H9 (cell line): ENCODE measurements around the gene UQCR10. TPM values are rescaled to one million over a fixed set of nuclear protein-coding genes. Genes with fewer than 3 reads are reported as not detected.

Source experiments
- DNase-seq: peaks from one replicate; pipeline ENCODE4 v3.0.0-alpha.2; 2017
- H2AFZ ChIP-seq: one replicate; pipeline ENCODE4 v1.6.1; 2013; ENCODE audit warnings: mild to moderate bottlenecking, low read length, control low read depth, moderate library complexity
- H2AK5ac ChIP-seq: 2 replicates; pipeline ENCODE4 v1.6.1; 2013; ENCODE audit warnings: low read length, control low read depth, mixed read lengths; ENCODE audit not compliant: insufficient read length
- H2BK120ac ChIP-seq: one replicate; pipeline ENCODE4 v1.6.1; 2013; ENCODE audit warnings: low read depth, mild to moderate bottlenecking, low read length, control low read depth, inconsistent platforms; ENCODE audit not compliant: poor library complexity, severe bottlenecking
- H2BK12ac ChIP-seq: 2 replicates; pipeline ENCODE4 v1.6.1; 2013; ENCODE audit warnings: low read length, control low read depth, mixed read lengths, low read depth; ENCODE audit not compliant: insufficient read length
- H2BK15ac ChIP-seq: 2 replicates; pipeline ENCODE4 v1.6.1; 2013; ENCODE audit warnings: low read depth, low read length, control low read depth
- H2BK20ac ChIP-seq: one replicate; pipeline ENCODE4 v1.6.1; 2013; ENCODE audit warnings: low read depth, mild to moderate bottlenecking, low read length, control low read depth, inconsistent platforms; ENCODE audit not compliant: poor library complexity, severe bottlenecking
- H2BK5ac ChIP-seq: 2 replicates; pipeline ENCODE4 v1.6.1; 2013; ENCODE audit warnings: low read length, control low read depth, mixed read lengths; ENCODE audit not compliant: insufficient read length
- H3K14ac ChIP-seq: 2 replicates; pipeline ENCODE4 v1.6.1; 2013; ENCODE audit warnings: low read length, control low read depth; ENCODE audit not compliant: insufficient read depth
- H3K18ac ChIP-seq: 2 replicates; pipeline ENCODE4 v1.6.1; 2013; ENCODE audit warnings: low read depth, mild to moderate bottlenecking, mixed read lengths, low read length, control low read depth; ENCODE audit not compliant: insufficient read length
- H3K23ac ChIP-seq: 2 replicates; pipeline ENCODE4 v1.6.1; 2013; ENCODE audit warnings: low read length, control low read depth, mixed read lengths, low read depth; ENCODE audit not compliant: insufficient read length
- H3K23me2 ChIP-seq: 2 replicates; pipeline ENCODE4 v1.6.1; 2013; ENCODE audit warnings: low read depth, mild to moderate bottlenecking, mixed read lengths, low read length, control low read depth; ENCODE audit not compliant: insufficient read length, poor library complexity, severe bottlenecking
- H3K27ac ChIP-seq: 2 replicates; pipeline ENCODE4 v1.5.1; 2013; ENCODE audit warnings: low read length, control low read depth, mixed read lengths, low read depth; ENCODE audit not compliant: insufficient read length
- H3K27me3 ChIP-seq: 2 replicates; pipeline ENCODE4 v1.6.1; 2013; ENCODE audit warnings: low read length, control low read depth, inconsistent platforms; ENCODE audit not compliant: insufficient read depth
- H3K4ac ChIP-seq: 2 replicates; pipeline ENCODE4 v1.6.1; 2013; ENCODE audit warnings: low read depth, mild to moderate bottlenecking, control low read depth, inconsistent platforms, low read length, moderate library complexity
- H3K4me1 ChIP-seq: 2 replicates; pipeline ENCODE4 v1.6.1; 2013; ENCODE audit warnings: low read length, control low read depth, inconsistent platforms; ENCODE audit not compliant: insufficient read depth
- H3K4me2 ChIP-seq: 2 replicates; pipeline ENCODE4 v1.6.1; 2013; ENCODE audit warnings: low read length, control low read depth, mixed read lengths; ENCODE audit not compliant: insufficient read length, insufficient read depth
- H3K56ac ChIP-seq: 2 replicates; pipeline ENCODE4 v1.6.1; 2013; ENCODE audit warnings: low read depth, mild to moderate bottlenecking, mixed read lengths, low read length, control low read depth; ENCODE audit not compliant: insufficient read length
- H3K79me1 ChIP-seq: 2 replicates; pipeline ENCODE4 v1.6.1; 2013; ENCODE audit warnings: low read depth, mild to moderate bottlenecking, moderate library complexity, low read length, control low read depth, inconsistent platforms; ENCODE audit not compliant: insufficient read depth, poor library complexity, severe bottlenecking
- H3K79me2 ChIP-seq: 2 replicates; pipeline ENCODE4 v1.6.1; 2013; ENCODE audit warnings: low read length, control low read depth, inconsistent platforms; ENCODE audit not compliant: insufficient read depth
- H3K9ac ChIP-seq: 2 replicates; pipeline ENCODE4 v1.6.1; 2013; ENCODE audit warnings: low read length, control low read depth, mixed read lengths; ENCODE audit not compliant: insufficient read length; ENCODE audit errors: extremely low read depth
- H3K9me3 ChIP-seq: one replicate; pipeline ENCODE4 v1.6.1; 2013; ENCODE audit warnings: low read depth, low read length, inconsistent platforms; ENCODE audit not compliant: control insufficient read depth
- H3T11ph ChIP-seq: one replicate; pipeline ENCODE4 v1.6.1; 2013; ENCODE audit warnings: mild to moderate bottlenecking, low read length, control low read depth, inconsistent platforms
- H4K20me1 ChIP-seq: one replicate; pipeline ENCODE4 v1.6.1; 2013; ENCODE audit not compliant: control insufficient read depth, insufficient read length, insufficient read depth
- H4K5ac ChIP-seq: 2 replicates; pipeline ENCODE4 v1.6.1; 2013; ENCODE audit warnings: low read depth, mild to moderate bottlenecking, mixed read lengths, low read length, control low read depth; ENCODE audit not compliant: insufficient read length
- H4K8ac ChIP-seq: replicated peaks from 2 replicates; pipeline ENCODE4 v1.6.1; 2013; ENCODE audit warnings: low read length, control low read depth, mixed read lengths, low read depth; ENCODE audit not compliant: insufficient read length
- H4K91ac ChIP-seq: 2 replicates; pipeline ENCODE4 v1.6.1; 2013; ENCODE audit warnings: low read depth, mild to moderate bottlenecking, moderate library complexity, mixed read lengths, low read length, control low read depth; ENCODE audit not compliant: insufficient read length
- H3K27ac Mint-ChIP-seq, 3 experiments: 2 replicates in 2 of 3; 3 replicates in 1 of 3; pipeline ENCODE4 v1.8.0; 2020 to 2021; ENCODE audit warnings: mixed read lengths in 3 of 3, mild to moderate bottlenecking in 1 of 3, moderate library complexity in 1 of 3
- H3K27me3 Mint-ChIP-seq: 2 replicates; pipeline ENCODE4 v1.8.0; 2021; ENCODE audit warnings: low read depth, mild to moderate bottlenecking, moderate library complexity, mixed read lengths
- H3K36me3 Mint-ChIP-seq, 3 experiments: 2 replicates in 2 of 3; 3 replicates in 1 of 3; pipeline ENCODE4 v1.8.0; 2020 to 2021; ENCODE audit warnings: low read depth in 3 of 3, mixed read lengths in 3 of 3; ENCODE audit not compliant: insufficient read depth in 1 of 3
- H3K4me1 Mint-ChIP-seq, 2 experiments: 2 replicates each; pipeline ENCODE4 v1.8.0; 2020; ENCODE audit warnings: mixed read lengths in 2 of 2
- H3K4me3 Mint-ChIP-seq, 2 experiments: 2 replicates in 1 of 2; 3 replicates in 1 of 2; pipeline ENCODE4 v1.8.0; 2020 to 2021; ENCODE audit warnings: mild to moderate bottlenecking in 2 of 2, mixed read lengths in 2 of 2, moderate library complexity in 1 of 2
- H3K9me3 Mint-ChIP-seq, 2 experiments: 2 replicates in 1 of 2; 3 replicates in 1 of 2; pipeline ENCODE4 v1.8.0; 2020; ENCODE audit warnings: mild to moderate bottlenecking in 2 of 2, mixed read lengths in 2 of 2, moderate library complexity in 1 of 2
- WGBS: extraction: QIAGEN DNeasy Blood & Tissue Kit; methylation state at CpG from one replicate; pipeline ENCODE4 v1.1.7; 2013; ENCODE audit warnings: missing lambda C conversion rate, low lambda C conversion rate, mixed read lengths; ENCODE audit not compliant: insufficient read length; ENCODE audit errors: extremely low coverage; 5-methylcytosine and 5-hydroxymethylcytosine counted together
- total RNA-seq: library from RNA; stranded (reverse); gene quantifications from 2 replicates; pipeline ENCODE4 v1.2.1, GENCODE V29; 2021
- TF ChIP-seq, protein P1 (sequence below): fragments of 200-600 bp; sonication (generic); conservative IDR thresholded peaks from 3 replicates; pipeline ENCODE4 v1.8.0; 2021; ENCODE audit warnings: antibody characterized with exemption, mild to moderate bottlenecking

UQCR10 gene
- total RNA-seq, 1 experiment from 2014 or later: 124 TPM

DNA sequence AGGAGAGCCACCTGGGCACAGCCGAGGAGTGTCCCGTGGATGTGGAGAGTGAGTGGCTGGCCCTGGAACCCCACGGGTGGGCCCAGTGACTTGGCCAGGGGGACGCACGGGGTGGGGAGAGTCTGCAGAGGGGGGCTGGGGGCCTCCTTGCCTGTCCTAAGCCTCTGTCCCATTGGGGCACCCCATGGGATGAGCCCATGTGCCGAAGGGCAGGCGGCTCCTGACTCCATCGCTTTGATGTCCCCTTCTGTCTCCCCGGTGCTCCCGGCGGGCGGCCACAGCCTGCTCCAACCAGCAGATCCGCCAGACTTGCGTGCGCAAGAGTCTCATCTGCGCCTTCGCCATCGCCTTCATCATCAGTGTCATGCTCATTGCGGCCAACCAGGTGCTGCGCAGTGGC lies 38.0 kb upstream of the UQCR10 start:
- Mint-ChIP-seq H3K27me3 (peaks cover 24% of the 10 kb centered on the region), H3K27ac (no peak overlapping the region), H3K4me1 (peaks cover 9 to 16% of the 10 kb centered on the region in 2 experiments; a peak in 3 of 4 replicates), H3K4me3 (no peak overlapping the region), H3K9me3 (no peaks in the 10 kb centered on the region; a peak in 1 of 5 replicates), H3K36me3 (no peaks in the 10 kb centered on the region)
- Histone ChIP-seq H2AFZ (no peak overlapping the region), H3K56ac (no peak overlapping the region), H2BK20ac (no peak overlapping the region), H4K8ac (no peak overlapping the region), H3K23me2 (no peaks in the 10 kb centered on the region), H4K91ac (no peak overlapping the region), H3T11ph (no peak overlapping the region), H2BK5ac (no peak overlapping the region), H3K4me2 (no peak overlapping the region), H3K27me3 (no peaks in the 10 kb centered on the region), H3K18ac (no peak overlapping the region), H2BK120ac (no peak overlapping the region), H2AK5ac (no peak overlapping the region), H4K20me1 (peaks cover 2% of the 10 kb centered on the region), H3K9ac (no peak overlapping the region), H3K23ac (no peak overlapping the region), H3K9me3 (no peaks in the 10 kb centered on the region), H3K79me2 (no peaks in the 10 kb centered on the region), H3K27ac (no peak overlapping the region), H3K4ac (no peak overlapping the region), H2BK12ac (no peak overlapping the region), H4K5ac (no peak overlapping the region), H3K79me1 (no peaks in the 10 kb centered on the region), H2BK15ac (no peak overlapping the region), H3K14ac (no peak overlapping the region), H3K4me1 (no peaks in the 10 kb centered on the region)
- TF ChIP-seq, protein P1, sequence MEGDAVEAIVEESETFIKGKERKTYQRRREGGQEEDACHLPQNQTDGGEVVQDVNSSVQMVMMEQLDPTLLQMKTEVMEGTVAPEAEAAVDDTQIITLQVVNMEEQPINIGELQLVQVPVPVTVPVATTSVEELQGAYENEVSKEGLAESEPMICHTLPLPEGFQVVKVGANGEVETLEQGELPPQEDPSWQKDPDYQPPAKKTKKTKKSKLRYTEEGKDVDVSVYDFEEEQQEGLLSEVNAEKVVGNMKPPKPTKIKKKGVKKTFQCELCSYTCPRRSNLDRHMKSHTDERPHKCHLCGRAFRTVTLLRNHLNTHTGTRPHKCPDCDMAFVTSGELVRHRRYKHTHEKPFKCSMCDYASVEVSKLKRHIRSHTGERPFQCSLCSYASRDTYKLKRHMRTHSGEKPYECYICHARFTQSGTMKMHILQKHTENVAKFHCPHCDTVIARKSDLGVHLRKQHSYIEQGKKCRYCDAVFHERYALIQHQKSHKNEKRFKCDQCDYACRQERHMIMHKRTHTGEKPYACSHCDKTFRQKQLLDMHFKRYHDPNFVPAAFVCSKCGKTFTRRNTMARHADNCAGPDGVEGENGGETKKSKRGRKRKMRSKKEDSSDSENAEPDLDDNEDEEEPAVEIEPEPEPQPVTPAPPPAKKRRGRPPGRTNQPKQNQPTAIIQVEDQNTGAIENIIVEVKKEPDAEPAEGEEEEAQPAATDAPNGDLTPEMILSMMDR: no peak
- no peak for DNase-seq
- no CpG with 5 or more reads among the region's 20 CpGs for WGBS
